22Rv1 (cell line): ENCODE data around the gene MPL.

Experiments used
- CTCF ChIP-seq: fragments of 450-650 bp; IDR thresholded peaks from 2 replicates; pipeline ENCODE4 v1.5.1; 2017; ENCODE audit warnings: mild to moderate bottlenecking
- ZFX ChIP-seq: fragments of 450-650 bp; IDR thresholded peaks from 2 replicates; pipeline ENCODE4 v1.6.1; 2017; ENCODE audit warnings: antibody characterized with exemption, borderline replicate concordance

GRCh38 chr1:43360616-43361015, 23.0 kb downstream of the MPL start:
- no peak for TF ChIP-seq CTCF
- no peak for TF ChIP-seq ZFX
